PC-3 (cell line): ENCODE results near the gene NRL.

Source experiments
- EZH2 ChIP-seq: fragments of 300-600 bp; sonication (generic); IDR thresholded peaks from one replicate; pipeline ENCODE4 v1.6.1; 2017; ENCODE audit warnings: antibody characterized with exemption, mild to moderate bottlenecking, low read length; ENCODE audit not compliant: unreplicated experiment
- TF ChIP-seq, protein P1 (sequence below): fragments of 300-600 bp; sonication (generic); conservative IDR thresholded peaks from 2 replicates; pipeline ENCODE4 v1.5.1; 2017; ENCODE audit warnings: antibody characterized with exemption, low read depth, mild to moderate bottlenecking, low read length

DNA sequence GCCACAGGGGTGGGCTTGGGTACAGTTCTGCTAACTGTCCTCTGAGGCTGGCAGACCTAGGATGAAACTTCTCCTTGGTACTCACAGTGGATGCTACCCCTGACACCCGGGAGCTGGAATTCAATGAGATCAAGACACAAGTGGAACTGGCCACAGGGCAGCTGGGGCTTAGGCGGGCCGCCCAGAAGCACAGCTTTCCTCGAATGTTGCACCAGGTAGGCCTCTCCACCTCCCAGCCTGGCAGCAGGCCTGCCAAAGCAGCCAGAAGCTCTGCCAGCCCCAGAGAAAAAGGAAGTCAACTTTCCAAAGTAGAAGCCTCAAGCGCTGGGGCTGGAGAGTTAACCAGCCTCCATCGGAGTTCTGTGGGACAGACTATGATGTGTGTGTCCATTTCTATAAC lies 2.4 kb upstream of the NRL start:
- TF ChIP-seq, protein P1, sequence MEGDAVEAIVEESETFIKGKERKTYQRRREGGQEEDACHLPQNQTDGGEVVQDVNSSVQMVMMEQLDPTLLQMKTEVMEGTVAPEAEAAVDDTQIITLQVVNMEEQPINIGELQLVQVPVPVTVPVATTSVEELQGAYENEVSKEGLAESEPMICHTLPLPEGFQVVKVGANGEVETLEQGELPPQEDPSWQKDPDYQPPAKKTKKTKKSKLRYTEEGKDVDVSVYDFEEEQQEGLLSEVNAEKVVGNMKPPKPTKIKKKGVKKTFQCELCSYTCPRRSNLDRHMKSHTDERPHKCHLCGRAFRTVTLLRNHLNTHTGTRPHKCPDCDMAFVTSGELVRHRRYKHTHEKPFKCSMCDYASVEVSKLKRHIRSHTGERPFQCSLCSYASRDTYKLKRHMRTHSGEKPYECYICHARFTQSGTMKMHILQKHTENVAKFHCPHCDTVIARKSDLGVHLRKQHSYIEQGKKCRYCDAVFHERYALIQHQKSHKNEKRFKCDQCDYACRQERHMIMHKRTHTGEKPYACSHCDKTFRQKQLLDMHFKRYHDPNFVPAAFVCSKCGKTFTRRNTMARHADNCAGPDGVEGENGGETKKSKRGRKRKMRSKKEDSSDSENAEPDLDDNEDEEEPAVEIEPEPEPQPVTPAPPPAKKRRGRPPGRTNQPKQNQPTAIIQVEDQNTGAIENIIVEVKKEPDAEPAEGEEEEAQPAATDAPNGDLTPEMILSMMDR, result no peak
- TF ChIP-seq EZH2, result no peak
